GM19468 (cell line): Measurements from ENCODE around the gene BEST1.
"Not testable (repeated sequence)": the region's sequence is repeated elsewhere in the genome, so short reads cannot be mapped to it uniquely, and the experiment has no call there.

Experiments used
- ATAC-seq: cut with Tn5 transposase; IDR thresholded peaks from one replicate; pipeline ENCODE4 v1.9.1; 2021; ENCODE audit warnings: mild to moderate bottlenecking, moderate library complexity, moderate number of reproducible peaks; ENCODE audit not compliant: unreplicated experiment; ENCODE audit errors: extremely low read depth

BEST1 gene

DNA sequence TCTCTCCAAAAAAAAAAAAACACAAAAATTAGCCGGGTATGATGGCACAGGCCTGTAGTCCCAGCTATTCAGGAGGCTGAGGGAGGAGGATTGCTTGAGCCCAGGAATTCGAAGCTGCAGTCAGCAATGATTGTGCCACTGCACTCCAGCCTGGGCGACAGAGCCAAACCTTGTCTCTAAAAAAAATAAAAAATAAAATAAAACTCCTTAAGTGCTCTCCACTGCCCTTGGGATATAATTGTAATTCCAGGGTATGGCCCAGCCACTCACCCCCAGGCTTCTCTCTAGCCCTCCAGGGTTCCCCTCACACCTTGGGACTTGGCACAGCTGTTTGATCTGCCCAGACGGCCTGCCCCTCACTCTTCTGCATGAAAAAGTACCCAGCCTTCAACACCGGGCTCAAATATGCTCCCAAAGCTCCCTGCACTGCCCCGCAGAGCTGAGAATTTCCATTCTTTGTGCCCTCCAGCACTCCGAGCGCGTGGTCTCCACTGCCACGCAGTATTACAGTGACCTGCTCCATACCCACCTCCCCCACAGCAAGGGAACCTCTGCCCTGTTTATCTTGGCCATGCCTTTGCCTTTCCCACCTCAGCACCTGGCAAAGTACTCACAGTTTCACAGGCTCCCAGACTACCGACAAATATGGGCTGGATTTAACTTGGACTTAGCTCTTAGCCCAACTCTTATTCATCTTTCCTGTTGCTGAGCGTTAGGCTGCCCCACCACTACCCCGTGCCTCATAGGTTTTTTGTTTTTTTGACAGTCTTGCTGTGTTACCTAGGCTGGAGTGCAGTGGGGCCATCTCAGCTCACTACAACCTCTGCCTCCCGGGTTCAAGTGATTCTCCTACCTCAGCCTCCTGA lies 24.8 kb downstream of the BEST1 start:
- no peak for ATAC-seq

DNA sequence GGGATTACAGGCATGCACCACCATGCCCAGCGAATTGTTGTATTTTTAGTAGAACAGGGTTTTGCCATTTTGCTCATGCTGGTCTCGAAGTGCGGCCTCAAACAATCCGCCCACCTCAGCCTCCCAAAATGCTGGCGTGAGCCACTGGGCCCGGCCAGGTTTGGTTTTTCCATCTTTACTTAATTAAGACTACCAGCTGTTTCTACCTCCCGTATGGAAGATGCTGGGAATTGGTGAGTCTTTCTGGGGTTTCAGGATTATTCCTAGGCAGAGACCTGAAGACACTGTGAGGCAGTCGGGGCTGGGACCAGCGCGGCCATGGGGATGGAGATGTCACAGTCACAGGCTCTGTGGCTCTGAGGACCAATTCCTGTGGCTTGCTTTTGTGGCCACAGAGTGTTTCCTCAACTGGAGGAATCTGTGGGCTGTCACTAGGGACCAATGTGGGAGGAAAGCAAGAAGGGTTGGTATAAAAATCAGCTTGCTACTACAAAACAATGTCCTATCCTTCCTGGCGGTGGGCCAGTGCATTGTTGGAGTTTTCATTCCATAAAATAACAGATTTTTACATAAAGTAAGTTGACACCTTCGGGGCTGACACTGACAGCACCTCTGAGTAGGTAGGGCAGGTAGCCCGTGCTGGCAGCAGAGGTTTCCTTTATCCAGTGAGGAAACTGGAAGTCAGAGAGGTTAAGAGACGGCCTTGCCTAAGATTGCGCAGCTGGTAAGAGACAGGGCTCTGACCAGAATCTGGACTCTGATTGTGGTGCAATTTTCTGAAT lies 25.7 kb downstream of the BEST1 start:
- no peak for ATAC-seq

DNA sequence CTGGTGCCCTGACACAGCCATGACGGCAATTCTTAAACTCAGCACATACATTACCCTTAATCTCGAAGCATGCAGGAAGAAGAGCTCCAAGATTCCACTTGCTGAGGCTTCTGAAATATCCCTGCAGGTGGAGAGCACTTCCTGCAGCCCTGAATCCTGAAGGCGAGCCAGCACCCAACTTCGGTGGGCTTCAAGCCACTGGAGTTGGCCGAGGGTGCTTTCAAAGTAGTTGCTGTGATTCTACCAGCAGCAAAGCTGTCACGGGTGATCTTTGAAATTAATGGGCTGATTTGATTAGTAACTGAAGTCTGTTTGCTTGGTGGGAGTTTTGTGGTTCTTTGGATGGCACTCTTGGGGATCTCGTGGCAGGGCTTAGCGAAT lies 26.3 kb downstream of the BEST1 start:
- no peak for ATAC-seq

- no peak for ATAC-seq
Measured at GRCh38 chr11:61976813-61977475, 26.8 kb downstream of the BEST1 start.

GRCh38 chr11:61978703-61979661 lies 28.8 kb downstream of the BEST1 start:
- no peak for ATAC-seq

DNA sequence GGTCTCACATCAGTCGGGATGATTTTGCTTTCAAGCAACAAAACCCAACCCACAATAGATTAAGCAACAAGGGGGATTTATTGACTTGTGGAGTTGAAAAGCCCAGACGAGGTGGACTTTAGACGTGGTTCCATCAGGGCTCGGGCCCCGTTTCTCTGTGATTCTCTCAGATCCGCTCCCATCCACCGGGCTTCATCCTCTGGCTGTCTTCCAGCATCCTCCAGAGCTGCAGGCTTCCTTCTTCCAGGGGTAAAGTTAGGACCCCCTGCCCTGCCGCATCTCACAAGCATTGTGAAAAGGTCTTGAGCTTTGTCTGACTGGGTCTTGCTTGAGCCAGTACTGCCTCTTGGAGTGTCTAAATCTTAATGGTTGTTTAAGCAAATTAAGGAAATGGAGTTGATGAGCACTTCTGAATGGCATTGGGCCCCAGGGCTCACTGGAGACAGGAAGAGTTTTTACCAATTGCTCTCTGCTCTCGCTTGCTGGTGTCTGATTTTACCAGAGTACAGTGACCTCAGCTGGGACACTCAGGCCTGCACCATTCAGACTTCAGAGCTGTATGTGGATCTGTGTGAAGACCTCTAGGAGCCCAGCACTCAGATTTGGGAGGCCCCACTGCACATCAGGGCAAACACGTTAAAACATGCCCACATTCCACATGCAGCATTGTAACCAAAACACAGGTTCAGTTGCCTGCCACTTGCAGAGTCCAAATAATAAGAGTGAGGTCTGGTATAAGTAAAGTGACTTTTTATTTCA lies 30.8 kb downstream of the BEST1 start:
- no peak for ATAC-seq

GRCh38 chr11:61983419-61983818 lies 33.3 kb downstream of the BEST1 start:
- no peak for ATAC-seq

GRCh38 chr11:61985869-61986268 lies 35.7 kb downstream of the BEST1 start:
- ATAC-seq = no peak

DNA sequence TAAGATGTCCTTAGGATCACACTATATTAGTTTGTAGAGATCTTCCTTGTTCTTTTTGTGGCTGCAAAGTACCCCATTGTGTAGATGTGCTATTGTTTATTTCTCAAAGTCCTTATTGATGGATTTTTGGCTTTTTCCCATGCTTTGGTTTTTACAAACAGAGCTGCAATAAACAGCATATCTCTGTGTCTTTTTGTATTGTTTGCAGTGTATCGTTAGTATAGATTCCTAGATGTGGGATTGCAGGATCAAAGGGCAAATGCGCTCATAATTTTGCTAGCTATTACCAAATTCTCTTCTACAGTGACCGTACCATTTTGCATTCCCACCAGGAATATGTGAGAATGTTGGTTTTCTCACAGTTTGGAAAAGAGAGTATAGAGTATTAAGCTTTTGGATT lies 44.8 kb downstream of the BEST1 start:
- ATAC-seq = no peak

DNA sequence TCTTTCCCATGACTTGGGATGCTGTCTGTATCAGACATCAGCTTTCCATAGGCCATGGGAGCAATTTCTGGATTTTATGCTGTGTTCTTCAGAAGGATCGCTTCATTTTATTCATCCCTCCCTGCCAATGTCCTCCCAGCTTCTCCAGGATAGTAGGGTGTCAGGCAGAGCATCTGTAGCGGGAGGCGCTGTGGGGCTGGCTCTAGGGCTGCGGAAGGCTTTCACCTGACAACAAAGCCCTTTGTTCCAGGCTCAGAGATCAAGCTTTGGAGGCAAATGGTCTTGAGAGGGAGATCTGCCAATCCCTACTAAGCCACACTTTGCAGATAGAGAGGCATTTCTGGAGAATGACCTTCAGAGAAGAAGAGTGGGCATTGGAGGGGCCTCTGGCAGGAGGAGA lies 46.8 kb downstream of the BEST1 start:
- ATAC-seq = no peak

- ATAC-seq = no peak
Measured at GRCh38 chr11:61999141-61999975, 49.2 kb downstream of the BEST1 start.

DNA sequence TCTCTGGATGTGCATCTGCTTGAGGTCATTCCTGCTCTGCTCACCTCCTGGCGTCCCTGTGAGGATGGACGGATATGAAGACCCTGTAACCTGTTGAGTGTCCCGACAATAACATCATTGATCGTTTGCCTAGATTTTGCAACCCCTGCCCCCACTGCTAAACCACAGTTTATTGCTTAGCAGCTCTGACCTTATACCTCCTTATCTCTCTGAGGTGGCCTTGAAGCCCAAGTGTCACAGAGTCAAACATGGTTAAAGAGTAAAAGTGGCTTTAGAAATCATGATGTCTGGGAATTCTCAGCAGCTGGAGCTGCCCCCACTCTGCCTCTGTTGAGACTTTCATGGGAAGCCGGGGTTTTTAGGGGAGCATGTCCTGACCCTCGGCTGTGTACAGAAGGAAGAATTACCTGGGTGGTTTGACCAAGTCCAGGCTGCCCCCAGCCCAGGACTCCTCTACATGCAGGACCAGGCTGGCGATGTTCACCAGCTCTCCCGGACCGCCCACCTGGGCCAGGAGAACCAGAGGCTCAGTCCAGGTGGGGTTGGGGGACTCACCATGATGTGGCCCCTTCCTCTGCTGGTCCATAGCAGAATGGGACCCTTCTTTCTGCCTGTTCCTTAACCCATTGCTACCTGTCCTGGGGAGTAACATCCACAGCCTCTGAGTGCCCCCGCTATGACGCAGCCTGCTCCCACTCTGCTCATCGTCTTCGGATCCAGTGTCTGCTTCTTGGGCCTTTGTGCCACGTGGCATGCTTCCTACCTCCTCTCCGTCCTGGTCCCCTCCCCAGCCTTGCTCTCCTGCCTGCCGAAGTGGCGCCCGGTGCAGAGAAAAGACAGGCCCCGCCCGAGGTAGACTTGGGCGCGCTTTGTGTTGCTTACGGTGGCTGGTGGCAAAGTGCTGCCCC lies 50.6 kb downstream of the BEST1 start:
- ATAC-seq = no peak

DNA sequence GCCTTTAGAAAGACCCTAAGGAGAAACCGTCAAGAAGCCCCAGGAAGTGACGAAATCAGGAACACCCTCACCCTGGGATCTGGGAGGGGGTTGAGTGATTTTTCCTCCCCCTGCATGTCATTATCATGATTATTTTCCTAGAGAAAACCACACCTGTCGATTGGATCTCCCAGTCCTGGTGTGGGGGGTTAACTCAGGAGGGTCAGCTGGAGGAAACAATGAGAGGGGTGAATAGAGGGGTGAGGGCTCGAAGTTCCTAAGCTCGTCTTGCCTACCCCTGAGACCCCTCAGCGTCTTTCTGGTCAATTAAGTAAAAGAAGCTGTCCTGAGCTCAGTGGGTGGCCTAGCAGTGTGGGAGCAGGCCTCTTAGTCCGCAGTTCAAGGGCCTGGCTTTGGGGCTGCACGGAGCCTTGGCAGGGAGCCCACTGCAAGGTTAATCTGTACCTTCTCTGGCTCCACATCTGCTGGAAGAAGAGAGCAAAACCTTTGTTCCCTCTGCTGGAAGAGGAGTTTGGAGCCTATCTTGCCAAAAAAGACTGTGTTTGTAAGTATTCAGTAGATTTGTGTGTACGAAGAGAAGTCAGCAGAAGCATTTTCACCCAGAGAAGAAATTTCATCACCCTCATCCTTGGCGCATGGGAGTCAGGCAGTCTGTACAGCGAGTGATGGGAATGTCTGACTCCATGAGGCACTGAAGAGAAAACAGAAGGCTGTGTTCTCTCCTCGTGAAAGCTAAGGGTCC lies 51.5 kb downstream of the BEST1 start:
- ATAC-seq = no peak

DNA sequence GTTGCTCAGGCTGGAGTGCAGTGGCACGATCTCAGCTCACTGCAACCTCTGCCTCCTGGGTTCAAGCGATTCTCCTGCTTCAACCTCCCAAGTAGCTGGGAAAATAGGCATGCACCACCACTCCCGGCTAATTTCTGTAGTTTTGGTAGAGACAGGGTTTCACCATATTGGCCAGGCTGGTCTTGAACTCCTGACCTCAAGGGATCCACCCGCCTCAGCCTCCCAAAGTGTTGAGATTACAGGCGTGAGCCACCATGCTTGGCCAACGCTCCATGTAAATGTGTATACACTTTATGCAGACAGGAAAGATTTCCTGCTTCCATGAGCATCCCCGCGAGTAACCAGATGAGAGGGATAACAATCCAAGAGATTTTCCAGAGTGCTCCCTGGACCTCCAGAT lies 52.1 kb downstream of the BEST1 start:
- ATAC-seq = not testable (repeated sequence)

- no peak for ATAC-seq
Measured at GRCh38 chr11:62004473-62004872, 54.3 kb downstream of the BEST1 start.

GRCh38 chr11:62008193-62008592 lies 58.0 kb downstream of the BEST1 start:
- ATAC-seq = no peak
